ENCODE measurements around the gene RNF207.
A peak's percentile ranks its signal among the peaks of the same experiment; 100 is the strongest.

RNF207 gene

DNA sequence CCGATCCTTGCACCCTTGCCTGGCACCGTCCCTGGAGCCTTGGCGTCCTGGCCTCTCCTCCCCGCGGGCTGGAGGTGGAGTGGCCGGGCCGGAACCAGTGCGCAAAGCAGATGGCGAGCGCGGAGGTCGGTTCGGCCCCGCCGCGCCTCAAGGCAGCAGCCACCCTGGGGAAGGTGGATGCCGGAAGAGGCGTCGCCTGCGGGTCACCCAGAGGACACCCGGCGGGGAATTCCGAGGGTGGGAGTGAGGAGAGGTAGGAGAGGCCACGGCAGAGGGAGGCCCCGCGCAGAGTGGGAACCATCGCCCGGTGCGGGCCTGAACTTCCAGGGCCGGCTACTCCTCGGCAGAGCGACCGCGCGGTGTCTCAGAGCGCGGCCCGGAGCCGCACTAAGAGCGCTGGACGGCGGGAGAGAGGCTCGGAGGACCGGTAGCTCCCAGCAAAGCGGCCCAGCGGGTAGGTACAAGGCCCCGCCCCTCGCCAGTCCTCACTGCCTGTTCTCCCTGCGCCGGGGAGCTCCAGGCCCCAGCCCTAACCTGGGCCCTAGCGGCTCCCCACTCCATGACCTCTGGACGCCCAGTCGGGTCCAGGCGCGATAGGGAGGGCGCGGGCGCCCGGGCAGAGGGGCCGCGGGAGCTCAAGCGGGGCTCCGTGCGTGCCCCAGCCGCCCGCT lies at the start of gene RNF207:
TSS of gene RNF207 (plus strand) at position 271 of the 671 bp plus-strand sequence. CDS start 417 bp downstream, outside the sequence.
- H3K4me3 ChIP-seq (replicated peaks; ENCODE audit: low read depth, low read length), result peak within 1 kb of the TSS; percentile 56
- DNase-seq (ENCODE audit: extremely low read depth, low read depth), result no peak
- no peak for TF ChIP-seq CTCF (IDR thresholded peaks at IDR 0.05; ENCODE audit: low read depth, low read length, missing control alignments)

- no peak for DNase-seq (ENCODE audit: extremely low read depth, low read depth)
- TF ChIP-seq CTCF (IDR thresholded peaks at IDR 0.05; ENCODE audit: low read depth, low read length, missing control alignments), result no peak
- no peak overlapping the region for H3K4me3 ChIP-seq (replicated peaks; ENCODE audit: low read depth, low read length)
Measured at GRCh38 chr1:6157132-6157527, 48.8 kb upstream of the RNF207 start.

DNA sequence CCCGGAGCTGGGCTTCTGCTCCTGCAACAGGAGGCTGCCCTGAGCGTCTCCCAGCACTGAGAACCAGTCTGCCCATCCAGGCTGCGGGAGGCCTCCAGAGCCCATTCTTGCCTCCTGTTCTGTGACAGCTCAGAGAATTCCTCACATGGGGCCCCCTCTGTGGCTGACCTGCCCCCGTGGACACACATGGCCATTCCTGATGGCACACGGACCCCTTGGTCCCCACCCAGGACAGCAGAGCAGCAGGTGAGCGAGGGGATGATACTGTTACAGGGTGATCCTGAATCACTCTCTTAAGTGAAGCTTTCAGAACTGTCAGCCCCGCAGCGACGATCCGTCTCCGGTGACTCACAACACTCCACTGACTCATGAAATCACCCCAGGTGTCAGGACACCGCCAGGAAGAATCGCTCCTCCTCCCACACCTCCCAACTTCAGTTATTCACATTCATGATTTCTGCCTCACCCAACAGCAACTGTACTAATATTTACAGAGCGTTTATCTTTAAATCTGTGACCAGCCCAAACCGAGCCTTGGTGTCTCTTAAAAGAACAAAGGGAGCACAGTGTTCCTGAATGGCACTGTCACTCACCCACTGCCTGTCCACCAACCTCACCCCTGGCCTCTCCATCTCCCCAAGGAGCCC lies 48.3 kb upstream of the RNF207 start:
- TF ChIP-seq CTCF (IDR thresholded peaks at IDR 0.05; ENCODE audit: low read depth, low read length, missing control alignments), result no peak
- no peak for DNase-seq (ENCODE audit: extremely low read depth, low read depth)
- no peak overlapping the region for H3K4me3 ChIP-seq (replicated peaks; ENCODE audit: low read depth, low read length)

DNA sequence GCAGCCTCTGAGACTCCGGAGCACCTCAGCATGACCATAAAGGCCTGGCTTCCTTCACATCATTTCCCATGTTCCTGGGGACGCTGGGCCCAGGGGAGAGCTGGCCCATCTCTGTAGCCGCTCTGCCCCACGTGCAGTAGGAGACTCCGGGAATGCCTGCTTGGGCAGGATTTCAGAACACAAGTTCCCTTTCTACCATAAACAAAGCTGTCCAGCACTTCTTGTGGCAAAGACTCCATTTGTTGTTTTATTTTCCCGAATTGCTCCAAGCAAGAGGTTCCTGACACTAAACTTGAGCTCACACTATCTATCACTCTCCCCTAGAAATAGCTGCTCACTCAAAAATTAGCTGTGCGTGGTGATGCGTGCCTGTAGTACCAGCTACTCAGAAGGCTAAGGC lies 47.7 kb upstream of the RNF207 start:
- no peak overlapping the region for H3K4me3 ChIP-seq (replicated peaks; ENCODE audit: low read depth, low read length)
- TF ChIP-seq CTCF (IDR thresholded peaks at IDR 0.05; ENCODE audit: low read depth, low read length, missing control alignments), result no peak
- no peak for DNase-seq (ENCODE audit: extremely low read depth, low read depth)

DNA sequence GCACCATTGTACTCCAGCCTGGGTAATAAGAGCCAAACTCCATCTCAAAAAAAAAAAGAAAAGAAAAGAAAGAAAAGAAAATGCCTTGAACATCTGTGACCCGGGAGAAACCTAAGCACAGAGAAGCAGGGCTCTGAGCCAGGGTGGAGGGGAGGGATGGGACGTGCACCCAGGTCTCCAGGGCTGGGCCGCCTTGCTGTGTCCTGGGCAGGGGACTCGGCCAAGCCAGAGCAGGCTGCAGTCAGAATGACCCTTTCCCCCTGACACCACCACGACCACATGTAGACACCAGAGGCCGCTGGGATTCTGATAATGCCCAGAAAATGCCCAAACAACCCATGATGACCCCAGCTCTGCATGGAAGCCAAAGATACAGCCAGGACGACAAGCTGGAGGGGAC lies 43.6 kb upstream of the RNF207 start:
- H3K4me3 ChIP-seq (replicated peaks; ENCODE audit: low read depth, low read length), result no peak overlapping the region
- no peak for DNase-seq (ENCODE audit: extremely low read depth, low read depth)
- TF ChIP-seq CTCF (IDR thresholded peaks at IDR 0.05; ENCODE audit: low read depth, low read length, missing control alignments), result no peak

- TF ChIP-seq CTCF (IDR thresholded peaks at IDR 0.05; ENCODE audit: low read depth, low read length, missing control alignments), result no peak
- no peak for DNase-seq (ENCODE audit: extremely low read depth, low read depth)
- H3K4me3 ChIP-seq (replicated peaks; ENCODE audit: low read depth, low read length), result no peak overlapping the region
Measured at GRCh38 chr1:6162773-6163172, 43.1 kb upstream of the RNF207 start.

Measured in HFF-Myc (cell line).